HG02840 (cell line): ENCODE measurements around the gene TMEM220.

Source experiments
- ATAC-seq: cut with Tn5 transposase; IDR thresholded peaks from one replicate; pipeline ENCODE4 v1.9.1; 2021; ENCODE audit warnings: mild to moderate bottlenecking, moderate library complexity, moderate number of reproducible peaks; ENCODE audit not compliant: unreplicated experiment, low FRiP score

Gene TMEM220

GRCh38 chr17:10729334-10730193, at the start of gene TMEM220:
Gene TMEM220, minus strand, starts transcription at chr17:10730023. Its CDS starts 172 bp downstream, at chr17:10729851.
- peak; percentile 56 for ATAC-seq

GRCh38 chr17:10779609-10780008, 49.8 kb upstream of the TMEM220 start:
- ATAC-seq, result no peak

DNA sequence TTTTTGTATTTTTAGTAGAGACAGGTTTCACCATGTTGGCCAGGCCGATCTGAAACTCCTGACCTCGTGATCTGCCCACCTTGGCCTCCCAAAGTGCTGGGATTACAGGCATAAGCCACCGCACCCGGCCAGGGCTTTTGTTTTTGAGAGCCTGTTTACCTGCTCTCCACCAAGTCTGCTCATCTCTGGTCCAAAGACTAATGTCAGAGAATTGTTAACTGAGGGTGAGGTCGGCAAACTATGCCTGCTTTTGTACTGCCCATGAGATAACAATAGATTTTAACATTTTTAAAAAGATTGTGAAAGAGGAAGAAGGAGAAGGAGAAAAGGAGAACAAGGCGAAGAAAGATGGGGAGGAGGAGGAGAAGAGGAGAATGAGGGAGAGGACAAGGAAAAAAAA, 48.1 kb upstream of the TMEM220 start:
- no peak for ATAC-seq

GRCh38 chr17:10777131-10777807, 47.4 kb upstream of the TMEM220 start:
- ATAC-seq, result no peak

DNA sequence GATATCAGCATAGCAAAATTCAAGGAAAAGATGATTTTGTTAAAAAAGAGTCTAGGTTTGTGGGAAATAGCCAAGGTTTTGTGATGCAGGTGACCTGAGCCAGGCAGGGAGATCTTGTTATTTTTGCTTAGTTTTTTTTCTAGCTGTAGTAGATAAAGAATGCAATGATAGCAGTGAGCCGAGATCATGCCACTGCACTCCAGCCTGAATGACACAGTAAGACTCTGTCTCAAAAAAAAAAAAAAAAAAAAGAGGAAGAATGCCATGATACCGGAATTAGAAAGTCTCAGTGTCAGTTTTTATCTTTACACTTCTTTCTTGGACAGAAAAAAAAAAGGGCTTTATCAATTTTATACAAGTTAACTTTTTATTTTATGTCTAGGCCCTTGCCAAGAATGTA, 46.6 kb upstream of the TMEM220 start:
- no peak for ATAC-seq

DNA sequence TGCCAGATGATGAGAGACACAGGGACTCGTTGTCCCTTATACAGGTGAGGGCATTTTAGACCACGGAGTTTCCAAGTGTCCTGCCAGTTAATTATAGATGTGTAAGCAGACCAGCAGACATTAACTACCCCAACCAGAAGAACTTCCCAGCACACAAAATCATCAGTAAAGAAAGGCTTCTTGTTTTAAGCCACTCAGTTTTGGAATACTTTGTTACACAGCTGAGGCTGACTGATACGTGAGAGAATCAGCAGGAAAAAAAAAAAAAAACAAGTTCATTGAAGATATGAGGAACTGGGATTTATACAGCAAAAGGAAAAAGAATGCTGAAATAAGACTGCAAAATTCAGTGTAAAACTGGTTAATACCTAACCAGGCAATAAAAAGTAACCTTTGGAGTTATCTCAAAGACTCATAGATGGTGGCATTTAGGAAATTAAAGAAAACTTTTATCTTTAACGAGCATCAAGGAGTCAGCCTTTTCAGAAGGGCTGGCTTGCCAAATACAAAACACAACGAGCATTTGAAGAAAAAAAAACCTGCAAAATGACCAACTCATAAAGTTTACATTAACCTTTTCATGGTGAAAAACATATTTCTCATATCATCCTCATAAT, 46.0 kb upstream of the TMEM220 start:
- no peak for ATAC-seq

GRCh38 chr17:10775058-10775457, 45.2 kb upstream of the TMEM220 start:
- ATAC-seq, result no peak

- ATAC-seq, result no peak
These were observed 43.6 kb upstream of the TMEM220 start for GRCh38 chr17:10773391-10773790.

GRCh38 chr17:10772425-10773380, 42.9 kb upstream of the TMEM220 start:
- no peak for ATAC-seq

- no peak for ATAC-seq
These were observed 41.3 kb upstream of the TMEM220 start for GRCh38 chr17:10771148-10771547.

DNA sequence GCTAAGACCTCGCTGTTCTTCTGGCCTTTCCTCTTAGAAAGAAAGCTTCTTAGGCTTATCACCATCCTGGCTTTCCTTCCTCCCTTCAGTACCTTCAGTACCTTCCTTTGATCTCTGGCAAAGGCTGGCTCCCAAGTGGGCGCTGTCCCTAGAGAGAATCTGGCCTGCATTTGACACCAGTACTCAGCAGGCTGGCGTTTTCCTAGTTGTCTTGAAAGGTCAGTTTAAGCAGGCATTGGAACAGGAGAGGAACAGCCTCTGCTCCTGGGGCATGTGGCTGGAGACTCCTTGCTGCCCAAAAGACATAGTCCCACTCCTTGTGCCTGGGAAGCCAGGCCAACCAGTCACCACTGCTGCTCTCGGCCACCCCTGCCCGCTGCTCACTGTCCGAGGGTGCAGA, 40.0 kb upstream of the TMEM220 start:
- no peak for ATAC-seq

GRCh38 chr17:10768750-10769251, 39.0 kb upstream of the TMEM220 start:
- ATAC-seq, result no peak

GRCh38 chr17:10767232-10767631, 37.4 kb upstream of the TMEM220 start:
- ATAC-seq, result no peak

DNA sequence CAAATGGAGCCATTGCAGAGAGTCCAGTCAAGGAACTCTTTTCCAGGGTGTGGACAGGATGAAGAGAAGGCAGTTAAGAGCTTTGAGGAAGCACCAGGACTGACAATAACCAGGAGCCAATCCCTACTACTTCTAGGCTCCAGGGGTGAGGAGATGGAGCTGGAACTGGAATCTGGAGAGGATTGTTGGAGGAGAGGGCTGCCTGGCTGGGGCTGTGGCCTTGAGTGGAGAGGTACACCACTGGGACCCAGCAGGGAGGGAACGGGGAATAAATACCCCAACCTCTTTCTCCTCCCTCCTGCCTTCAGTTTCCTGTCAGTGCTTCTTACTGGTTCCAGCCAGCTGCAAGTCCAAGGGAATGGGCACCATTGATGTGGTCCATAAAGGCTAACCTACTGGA, 32.2 kb upstream of the TMEM220 start:
- no peak for ATAC-seq

DNA sequence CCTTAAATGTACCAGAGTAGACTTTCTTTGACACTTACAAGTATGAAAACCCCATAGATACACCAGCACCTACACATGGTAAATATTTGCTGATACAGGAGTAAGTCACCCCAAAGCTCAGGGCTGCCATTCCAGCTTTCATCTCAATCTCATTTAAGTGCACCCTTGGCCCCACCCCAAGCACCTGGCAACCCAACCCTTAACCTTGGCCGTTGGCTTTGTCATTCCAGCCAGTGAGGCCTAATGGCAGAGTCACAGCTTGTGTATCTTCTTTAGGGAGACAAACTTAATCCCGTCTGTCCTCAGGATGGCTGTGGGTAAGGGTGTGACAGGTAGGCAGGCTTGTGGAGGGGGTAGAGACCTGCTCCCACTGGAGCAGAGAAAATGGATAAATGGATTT, 31.5 kb upstream of the TMEM220 start:
- no peak for ATAC-seq

DNA sequence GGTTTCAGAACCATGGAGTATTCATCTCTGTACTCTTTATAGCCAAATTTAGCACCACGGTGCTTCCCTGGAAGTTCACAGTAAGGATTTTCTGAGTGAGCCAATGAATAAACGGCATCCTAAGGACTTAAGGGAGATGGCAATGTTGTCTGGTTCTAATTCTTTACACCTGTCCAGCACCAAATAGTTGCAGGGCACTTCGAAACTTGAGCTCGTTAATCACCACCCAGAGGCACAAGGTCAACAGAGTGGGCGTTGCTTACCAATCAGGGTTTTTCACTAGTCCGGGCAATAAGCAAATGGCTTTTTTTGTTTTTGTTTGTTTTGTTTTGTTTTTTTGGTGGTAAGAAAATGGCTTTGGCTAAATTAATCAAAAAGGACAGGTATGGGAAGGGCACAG, 28.2 kb upstream of the TMEM220 start:
- ATAC-seq, result no peak

- ATAC-seq, result no peak
These were observed 27.8 kb upstream of the TMEM220 start for GRCh38 chr17:10757647-10758046.

GRCh38 chr17:10757067-10757466, 27.2 kb upstream of the TMEM220 start:
- ATAC-seq, result no peak

DNA sequence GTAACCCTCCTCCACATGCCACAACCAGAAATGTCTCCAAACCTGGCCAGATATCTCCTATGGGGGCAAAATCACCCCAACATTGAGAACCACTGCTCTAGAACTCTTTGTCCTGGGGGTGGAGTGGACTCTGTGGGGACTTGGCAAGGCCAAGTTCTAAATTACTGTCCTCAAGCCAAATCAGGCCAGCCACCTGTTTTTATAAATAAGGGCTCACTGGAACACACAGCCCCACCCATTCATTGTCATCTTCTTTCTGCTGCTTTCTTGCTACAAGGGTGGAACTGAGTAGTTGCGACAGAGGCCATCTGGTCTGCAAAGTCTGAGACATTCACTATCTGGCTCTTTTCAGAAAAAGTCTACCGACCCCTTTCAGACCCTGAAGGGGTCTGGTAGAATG, 26.8 kb upstream of the TMEM220 start:
- ATAC-seq, result no peak

GRCh38 chr17:10756185-10756584, 26.4 kb upstream of the TMEM220 start:
- no peak for ATAC-seq
